Measurements from ENCODE around the gene APOA5. TPM values are rescaled to one million over a fixed set of nuclear protein-coding genes. Genes with fewer than 3 reads are reported as not detected.
A peak's percentile ranks its signal among the peaks of the same experiment; 100 is the strongest.

APOA5 gene
- total RNA-seq, 1 experiment from 2014 or later, result not detected

DNA sequence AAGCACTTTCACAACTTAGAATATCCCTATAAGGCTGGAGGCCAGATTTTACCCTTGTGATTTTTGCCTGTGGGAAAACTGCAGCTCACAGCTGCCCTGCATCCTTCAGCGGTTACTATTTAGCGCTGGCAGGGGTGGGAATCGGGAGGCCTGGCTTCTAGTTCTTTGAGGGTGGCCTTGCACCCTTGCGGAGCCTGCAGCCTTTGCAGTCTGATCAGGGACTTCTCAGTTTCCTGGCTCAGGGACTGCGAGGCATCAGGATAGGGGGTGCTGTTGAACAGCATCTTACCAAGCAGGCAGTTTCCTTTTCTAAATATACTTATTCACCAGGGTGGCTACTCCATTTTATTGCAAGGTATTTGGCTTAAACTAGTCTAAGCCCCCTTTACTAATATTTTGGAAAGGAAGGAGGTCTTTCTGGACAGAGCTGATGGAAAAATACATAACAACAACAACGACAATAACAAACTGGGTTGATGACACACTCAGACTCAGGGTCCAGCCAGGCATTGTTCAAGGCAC, 48.6 kb upstream of the APOA5 start:
- no TSS peak for BruUV-seq (replicated peaks)
- Histone ChIP-seq H3K9me3 (ENCODE audit: low read length) (no peaks in the 10 kb centered on the region), H3K27ac (ENCODE audit: low read length) (no peak overlapping the region), H3K9me2 (replicated peaks; ENCODE audit: low read length) (no peaks in the 10 kb centered on the region), H2AFZ (ENCODE audit: low read length) (no peak overlapping the region), H3K9ac (ENCODE audit: low read length) (no peak overlapping the region), H3K4me2 (ENCODE audit: low read length) (no peak overlapping the region), H3F3A (ENCODE audit: low read length, unreplicated experiment) (no peaks in the 10 kb centered on the region), H3K4me3 (ENCODE audit: low read length) (no peak overlapping the region), H3K79me2 (ENCODE audit: low read length) (no peaks in the 10 kb centered on the region), H3K27me3 (ENCODE audit: low read length) (no peaks in the 10 kb centered on the region), H3K36me3 (ENCODE audit: low read depth, low read length) (peaks cover 8% of the 10 kb centered on the region; the same call in 1 of the 2 replicates), H4K20me1 (ENCODE audit: low read length) (no peaks in the 10 kb centered on the region), H3K4me1 (ENCODE audit: insufficient read depth, low read length) (peaks cover 6% of the 10 kb centered on the region)
- DNase-seq (no peak), ATAC-seq (no peak)
- CTCF ChIA-PET, result no interaction called here
- TF ChIP-seq EZH2phosphoT487 (IDR thresholded peaks at IDR 0.05; ENCODE audit: borderline replicate concordance, low read length) (no peak), EZH2 (IDR thresholded peaks at IDR 0.05; ENCODE audit: low read length, unreplicated experiment) (no peak)
- TF ChIP-seq, protein P1, sequence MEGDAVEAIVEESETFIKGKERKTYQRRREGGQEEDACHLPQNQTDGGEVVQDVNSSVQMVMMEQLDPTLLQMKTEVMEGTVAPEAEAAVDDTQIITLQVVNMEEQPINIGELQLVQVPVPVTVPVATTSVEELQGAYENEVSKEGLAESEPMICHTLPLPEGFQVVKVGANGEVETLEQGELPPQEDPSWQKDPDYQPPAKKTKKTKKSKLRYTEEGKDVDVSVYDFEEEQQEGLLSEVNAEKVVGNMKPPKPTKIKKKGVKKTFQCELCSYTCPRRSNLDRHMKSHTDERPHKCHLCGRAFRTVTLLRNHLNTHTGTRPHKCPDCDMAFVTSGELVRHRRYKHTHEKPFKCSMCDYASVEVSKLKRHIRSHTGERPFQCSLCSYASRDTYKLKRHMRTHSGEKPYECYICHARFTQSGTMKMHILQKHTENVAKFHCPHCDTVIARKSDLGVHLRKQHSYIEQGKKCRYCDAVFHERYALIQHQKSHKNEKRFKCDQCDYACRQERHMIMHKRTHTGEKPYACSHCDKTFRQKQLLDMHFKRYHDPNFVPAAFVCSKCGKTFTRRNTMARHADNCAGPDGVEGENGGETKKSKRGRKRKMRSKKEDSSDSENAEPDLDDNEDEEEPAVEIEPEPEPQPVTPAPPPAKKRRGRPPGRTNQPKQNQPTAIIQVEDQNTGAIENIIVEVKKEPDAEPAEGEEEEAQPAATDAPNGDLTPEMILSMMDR (conservative IDR thresholded peaks at IDR 0.05; ENCODE audit: low read depth, low read length), result peak; percentile 41; the same call in 1 of the 2 replicates
- intact Hi-C loops (cut with micrococcal nuclease), result no loop called here
- POLR2A ChIA-PET (ENCODE audit: unreplicated experiment), result no interaction called here

DNA sequence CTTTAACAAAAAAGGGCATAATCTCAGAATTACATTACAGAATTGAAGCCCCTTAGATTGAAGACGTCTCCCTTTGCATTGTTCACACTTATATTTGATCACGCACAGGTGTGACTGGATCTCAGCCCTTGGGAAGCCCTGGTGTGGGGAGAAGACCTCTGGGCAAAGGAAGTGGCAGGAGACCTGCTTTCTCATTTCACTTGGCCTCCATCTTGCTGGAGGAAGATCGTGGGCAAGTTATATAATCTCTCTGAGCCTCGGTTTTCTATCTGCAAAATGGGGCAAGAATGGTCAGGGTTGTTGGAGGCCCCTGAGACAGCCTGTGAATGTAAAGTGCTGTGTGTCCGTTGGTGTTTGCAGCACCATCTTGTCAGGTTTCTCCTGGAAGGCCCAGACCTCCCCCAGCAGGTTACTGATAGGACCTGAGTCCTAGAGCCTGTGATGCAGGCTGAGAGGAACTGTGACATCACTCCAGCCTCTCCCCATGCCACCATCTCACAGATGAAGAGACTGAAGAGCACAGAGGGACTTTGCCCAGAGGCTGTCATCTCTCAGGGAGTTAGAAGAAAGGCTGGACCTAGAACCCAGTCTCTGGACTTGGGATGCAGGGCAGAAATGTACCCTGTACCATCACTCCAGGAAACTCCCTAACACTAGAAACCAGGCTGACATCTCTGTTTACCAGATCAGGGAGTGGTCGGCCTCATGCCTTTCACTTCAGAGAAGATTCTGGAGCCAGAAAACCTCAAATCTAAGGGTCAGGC, 46.8 kb upstream of the APOA5 start:
- DNase-seq (no peak), ATAC-seq (no peak)
- H3K27ac ChIP-seq (ENCODE audit: low read length), result no peak overlapping the region
- H3K79me2 ChIP-seq (ENCODE audit: low read length), result no peaks in the 10 kb centered on the region
- no peaks in the 10 kb centered on the region for H3K27me3 ChIP-seq (ENCODE audit: low read length)
- intact Hi-C loops (cut with micrococcal nuclease), result loop anchor here (5.0 kb wide), 1 partner anchor 66 kb away; the partner anchor contains the start of gene BUD13
- H2AFZ ChIP-seq (ENCODE audit: low read length), result no peak overlapping the region
- ChIA-PET POLR2A (ENCODE audit: unreplicated experiment) (no interaction called here), CTCF (no interaction called here)
- no peak overlapping the region for H3K4me2 ChIP-seq (ENCODE audit: low read length)
- H3F3A ChIP-seq (ENCODE audit: low read length, unreplicated experiment), result no peaks in the 10 kb centered on the region
- H3K9me3 ChIP-seq (ENCODE audit: low read length), result no peaks in the 10 kb centered on the region
- 0 out of 2 replicates have a peak, but pooled peaks cover 2% of the 10 kb centered on the region for H3K36me3 ChIP-seq (ENCODE audit: low read depth, low read length)
- no peak overlapping the region for H3K9ac ChIP-seq (ENCODE audit: low read length)
- TF ChIP-seq EZH2 (IDR thresholded peaks at IDR 0.05; ENCODE audit: low read length, unreplicated experiment) (no peak), EZH2phosphoT487 (IDR thresholded peaks at IDR 0.05; ENCODE audit: borderline replicate concordance, low read length) (no peak)
- TF ChIP-seq, protein P1 (conservative IDR thresholded peaks at IDR 0.05; ENCODE audit: low read depth, low read length), result no peak
- BruUV-seq (replicated peaks), result no TSS peak
- no peaks in the 10 kb centered on the region for H3K9me2 ChIP-seq (replicated peaks; ENCODE audit: low read length)
- H3K4me3 ChIP-seq (ENCODE audit: low read length), result no peak overlapping the region
- peaks cover 7% of the 10 kb centered on the region for H3K4me1 ChIP-seq (ENCODE audit: insufficient read depth, low read length)
- H4K20me1 ChIP-seq (ENCODE audit: low read length), result no peaks in the 10 kb centered on the region

All from PC-3 (cell line).